ENCODE data around the gene SRPX.

The SRPX gene

DNA sequence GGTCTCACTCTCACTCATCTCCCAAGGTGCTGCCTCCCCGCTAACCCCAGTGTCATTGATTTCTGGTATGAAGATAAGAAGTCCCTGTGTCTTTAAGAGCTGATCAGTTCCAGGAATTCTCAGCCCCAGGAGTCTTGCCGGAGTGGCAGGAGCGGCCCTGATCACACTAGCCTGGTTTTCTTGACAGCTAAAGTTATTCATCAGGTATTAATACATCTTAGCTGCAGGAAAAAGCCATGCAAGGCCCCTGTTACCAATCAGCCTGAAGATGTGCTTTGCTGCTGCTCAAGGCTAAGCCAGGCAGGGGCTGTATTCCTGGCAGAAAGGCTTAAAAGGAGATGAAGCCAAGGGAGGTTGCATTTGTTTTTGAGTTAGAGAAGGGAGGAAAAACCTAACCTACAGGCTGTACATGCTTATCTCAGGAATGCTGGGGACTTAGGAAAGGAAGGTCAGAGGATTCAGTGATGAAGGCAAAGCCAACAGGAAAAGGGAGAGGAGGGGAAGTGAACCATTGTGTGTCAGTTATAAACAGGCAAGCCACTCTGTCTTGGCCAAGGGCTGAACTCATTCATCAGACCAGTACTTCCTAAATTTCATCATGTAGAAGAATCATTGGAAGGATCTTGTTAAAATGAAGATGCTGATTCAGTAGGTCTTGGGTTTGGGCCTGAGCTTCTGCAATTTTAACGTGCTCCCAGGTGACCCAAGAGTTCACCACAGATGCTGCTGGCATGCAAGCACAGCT, 8.6 kb downstream of the SRPX start:
- ATAC-seq = no peak; the same call in 2 of the 3 replicates
- no peak for TF ChIP-seq ESRRG (CRISPR knock-in tag; IDR thresholded peaks at IDR 0.05)
- TF ChIP-seq OSR1 (CRISPR knock-in tag; IDR thresholded peaks at IDR 0.05) = no peak
- TF ChIP-seq CREB5 (CRISPR knock-in tag; IDR thresholded peaks at IDR 0.05; ENCODE audit: low read depth) = no peak
- no peak for TF ChIP-seq TSHZ2 (CRISPR knock-in tag; IDR thresholded peaks at IDR 0.05)
- no peak for TF ChIP-seq TCF4 (CRISPR knock-in tag; IDR thresholded peaks at IDR 0.05; ENCODE audit: borderline replicate concordance)
- no peak for TF ChIP-seq ZFP3 (CRISPR knock-in tag; IDR thresholded peaks at IDR 0.05)
- no peak for TF ChIP-seq ZNF8 (CRISPR knock-in tag; IDR thresholded peaks at IDR 0.05)
- no peak for TF ChIP-seq SNAI2 (CRISPR knock-in tag; IDR thresholded peaks at IDR 0.05)
- no peak for TF ChIP-seq TOX (CRISPR knock-in tag; IDR thresholded peaks at IDR 0.05; ENCODE audit: borderline replicate concordance)
- no peak for TF ChIP-seq ZC3H10 (CRISPR knock-in tag; IDR thresholded peaks at IDR 0.05)
- no peak for TF ChIP-seq ARNTL (CRISPR knock-in tag; IDR thresholded peaks at IDR 0.05; ENCODE audit: borderline replicate concordance, low read depth)
- no peak for TF ChIP-seq ZNF70 (CRISPR knock-in tag; IDR thresholded peaks at IDR 0.05)
- no peak for TF ChIP-seq ZNF565 (CRISPR knock-in tag; conservative IDR thresholded peaks at IDR 0.05; ENCODE audit: low read depth)
- no peak for TF ChIP-seq ZFP30 (CRISPR knock-in tag; IDR thresholded peaks at IDR 0.05)

DNA sequence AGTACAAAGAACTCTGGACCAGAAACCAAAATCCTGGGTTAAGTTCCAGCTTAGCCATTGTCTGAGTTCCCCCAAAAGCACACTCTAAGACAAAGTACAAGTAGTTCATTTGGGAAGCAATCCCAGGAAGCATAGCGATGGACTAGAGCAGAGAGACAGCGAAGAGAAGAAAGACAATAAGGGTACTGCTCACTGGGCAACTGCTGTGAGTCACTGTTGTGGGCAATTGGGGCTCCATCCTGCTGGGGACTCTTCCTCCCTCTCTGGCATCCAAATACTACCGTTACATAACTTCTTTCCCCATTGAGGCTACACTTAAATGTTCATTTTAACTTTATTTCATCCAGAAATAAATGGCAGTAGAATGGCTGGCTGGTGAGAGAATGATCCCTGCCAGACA, 14.1 kb downstream of the SRPX start:
- peak; percentile 71 for ATAC-seq
- TF ChIP-seq SNAI2 (CRISPR knock-in tag; IDR thresholded peaks at IDR 0.05) = no peak
- TF ChIP-seq ZNF565 (CRISPR knock-in tag; conservative IDR thresholded peaks at IDR 0.05; ENCODE audit: low read depth) = no peak
- TF ChIP-seq ZNF70 (CRISPR knock-in tag; IDR thresholded peaks at IDR 0.05) = no peak
- TF ChIP-seq ARNTL (CRISPR knock-in tag; IDR thresholded peaks at IDR 0.05; ENCODE audit: borderline replicate concordance, low read depth) = no peak
- no peak for TF ChIP-seq TCF4 (CRISPR knock-in tag; IDR thresholded peaks at IDR 0.05; ENCODE audit: borderline replicate concordance)
- no peak for TF ChIP-seq TOX (CRISPR knock-in tag; IDR thresholded peaks at IDR 0.05; ENCODE audit: borderline replicate concordance)
- TF ChIP-seq ZFP30 (CRISPR knock-in tag; IDR thresholded peaks at IDR 0.05) = no peak

DNA sequence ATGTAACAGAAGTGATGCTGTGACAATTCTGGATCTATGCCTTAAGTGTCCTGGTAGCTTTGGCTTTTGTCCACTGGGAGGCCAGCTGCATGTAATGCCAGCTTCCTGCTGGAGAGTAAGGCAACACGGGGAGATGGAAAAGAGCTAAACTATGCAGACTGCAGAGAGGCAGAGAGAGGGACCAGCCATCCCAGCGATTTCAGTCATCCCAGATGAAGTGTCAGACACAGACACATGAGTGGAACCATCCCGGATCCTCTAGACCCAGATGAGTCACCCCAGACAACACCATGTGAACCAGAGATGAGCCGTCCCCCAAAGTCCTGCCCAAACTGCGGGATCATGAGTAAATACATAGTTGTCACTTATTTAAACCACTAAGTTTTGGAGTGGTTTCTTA, 14.6 kb downstream of the SRPX start:
- peak; percentile 83 for ATAC-seq
- TF ChIP-seq, protein P1, sequence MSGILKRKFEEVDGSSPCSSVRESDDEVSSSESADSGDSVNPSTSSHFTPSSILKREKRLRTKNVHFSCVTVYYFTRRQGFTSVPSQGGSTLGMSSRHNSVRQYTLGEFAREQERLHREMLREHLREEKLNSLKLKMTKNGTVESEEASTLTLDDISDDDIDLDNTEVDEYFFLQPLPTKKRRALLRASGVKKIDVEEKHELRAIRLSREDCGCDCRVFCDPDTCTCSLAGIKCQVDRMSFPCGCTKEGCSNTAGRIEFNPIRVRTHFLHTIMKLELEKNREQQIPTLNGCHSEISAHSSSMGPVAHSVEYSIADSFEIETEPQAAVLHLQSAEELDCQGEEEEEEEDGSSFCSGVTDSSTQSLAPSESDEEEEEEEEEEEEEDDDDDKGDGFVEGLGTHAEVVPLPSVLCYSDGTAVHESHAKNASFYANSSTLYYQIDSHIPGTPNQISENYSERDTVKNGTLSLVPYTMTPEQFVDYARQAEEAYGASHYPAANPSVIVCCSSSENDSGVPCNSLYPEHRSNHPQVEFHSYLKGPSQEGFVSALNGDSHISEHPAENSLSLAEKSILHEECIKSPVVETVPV (CRISPR knock-in tag; IDR thresholded peaks at IDR 0.05) = no peak
- no peak for TF ChIP-seq GLIS3 (CRISPR knock-in tag; IDR thresholded peaks at IDR 0.05)
- no peak for TF ChIP-seq CSDC2 (CRISPR knock-in tag; IDR thresholded peaks at IDR 0.05)
- no peak for TF ChIP-seq ZFP30 (CRISPR knock-in tag; IDR thresholded peaks at IDR 0.05)
- TF ChIP-seq OSR1 (CRISPR knock-in tag; IDR thresholded peaks at IDR 0.05) = no peak
- TF ChIP-seq TCF4 (CRISPR knock-in tag; IDR thresholded peaks at IDR 0.05; ENCODE audit: borderline replicate concordance) = no peak
- TF ChIP-seq, protein P2, sequence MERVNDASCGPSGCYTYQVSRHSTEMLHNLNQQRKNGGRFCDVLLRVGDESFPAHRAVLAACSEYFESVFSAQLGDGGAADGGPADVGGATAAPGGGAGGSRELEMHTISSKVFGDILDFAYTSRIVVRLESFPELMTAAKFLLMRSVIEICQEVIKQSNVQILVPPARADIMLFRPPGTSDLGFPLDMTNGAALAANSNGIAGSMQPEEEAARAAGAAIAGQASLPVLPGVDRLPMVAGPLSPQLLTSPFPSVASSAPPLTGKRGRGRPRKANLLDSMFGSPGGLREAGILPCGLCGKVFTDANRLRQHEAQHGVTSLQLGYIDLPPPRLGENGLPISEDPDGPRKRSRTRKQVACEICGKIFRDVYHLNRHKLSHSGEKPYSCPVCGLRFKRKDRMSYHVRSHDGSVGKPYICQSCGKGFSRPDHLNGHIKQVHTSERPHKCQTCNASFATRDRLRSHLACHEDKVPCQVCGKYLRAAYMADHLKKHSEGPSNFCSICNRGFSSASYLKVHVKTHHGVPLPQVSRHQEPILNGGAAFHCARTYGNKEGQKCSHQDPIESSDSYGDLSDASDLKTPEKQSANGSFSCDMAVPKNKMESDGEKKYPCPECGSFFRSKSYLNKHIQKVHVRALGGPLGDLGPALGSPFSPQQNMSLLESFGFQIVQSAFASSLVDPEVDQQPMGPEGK (CRISPR knock-in tag; IDR thresholded peaks at IDR 0.05; ENCODE audit: borderline replicate concordance) = no peak
- no peak for TF ChIP-seq TOX (CRISPR knock-in tag; IDR thresholded peaks at IDR 0.05; ENCODE audit: borderline replicate concordance)
- no peak for TF ChIP-seq ESRRG (CRISPR knock-in tag; IDR thresholded peaks at IDR 0.05)
- TF ChIP-seq ZNF70 (CRISPR knock-in tag; IDR thresholded peaks at IDR 0.05) = no peak
- no peak for TF ChIP-seq PPARA (CRISPR knock-in tag; IDR thresholded peaks at IDR 0.05; ENCODE audit: borderline replicate concordance)
- TF ChIP-seq ARNTL (CRISPR knock-in tag; IDR thresholded peaks at IDR 0.05; ENCODE audit: borderline replicate concordance, low read depth) = no peak
- no peak for TF ChIP-seq SNAI2 (CRISPR knock-in tag; IDR thresholded peaks at IDR 0.05)
- no peak for TF ChIP-seq ZC3H10 (CRISPR knock-in tag; IDR thresholded peaks at IDR 0.05)
- no peak for TF ChIP-seq POU6F1 (CRISPR knock-in tag; IDR thresholded peaks at IDR 0.05; ENCODE audit: borderline replicate concordance, low read depth)
